D721Med (cell line): ENCODE results near the gene TMEM131L.

Experiments used
- DNase-seq: peaks from one replicate; pipeline ENCODE4 v3.0.0; 2011; ENCODE audit warnings: low spot score; ENCODE audit not compliant: insufficient read length
- FAIRE-seq: peaks from 2 replicates; lab custom pipeline; 2011; peaks lifted over from hg19 to GRCh38; lab: Jason Lieb, UNC
- TF ChIP-seq, protein P1 (sequence below): IDR thresholded peaks from 2 replicates; pipeline ENCODE4 v1.5.1; 2012; ENCODE audit warnings: mild to moderate bottlenecking, control low read depth; ENCODE audit not compliant: insufficient read depth; ENCODE audit errors: missing control alignments

TMEM131L gene

DNA sequence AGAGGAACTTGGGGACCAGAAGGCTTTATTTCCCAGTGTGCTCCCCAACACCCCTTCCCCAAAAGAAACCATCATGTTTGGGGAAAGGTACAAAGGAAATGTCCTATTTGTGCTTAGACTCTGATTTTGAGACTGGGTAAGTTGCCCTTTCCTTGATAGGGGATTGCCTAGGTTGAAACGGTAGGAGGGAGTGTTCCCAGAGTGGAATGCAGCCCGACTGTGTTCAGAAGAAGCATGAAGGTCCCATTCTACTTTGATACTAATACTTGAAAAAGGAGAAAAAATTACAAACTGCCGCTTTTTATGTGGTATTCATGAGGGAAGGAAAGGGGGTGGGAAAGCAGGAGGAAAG, 32.4 kb upstream of the TMEM131L start:
- TF ChIP-seq, protein P1, sequence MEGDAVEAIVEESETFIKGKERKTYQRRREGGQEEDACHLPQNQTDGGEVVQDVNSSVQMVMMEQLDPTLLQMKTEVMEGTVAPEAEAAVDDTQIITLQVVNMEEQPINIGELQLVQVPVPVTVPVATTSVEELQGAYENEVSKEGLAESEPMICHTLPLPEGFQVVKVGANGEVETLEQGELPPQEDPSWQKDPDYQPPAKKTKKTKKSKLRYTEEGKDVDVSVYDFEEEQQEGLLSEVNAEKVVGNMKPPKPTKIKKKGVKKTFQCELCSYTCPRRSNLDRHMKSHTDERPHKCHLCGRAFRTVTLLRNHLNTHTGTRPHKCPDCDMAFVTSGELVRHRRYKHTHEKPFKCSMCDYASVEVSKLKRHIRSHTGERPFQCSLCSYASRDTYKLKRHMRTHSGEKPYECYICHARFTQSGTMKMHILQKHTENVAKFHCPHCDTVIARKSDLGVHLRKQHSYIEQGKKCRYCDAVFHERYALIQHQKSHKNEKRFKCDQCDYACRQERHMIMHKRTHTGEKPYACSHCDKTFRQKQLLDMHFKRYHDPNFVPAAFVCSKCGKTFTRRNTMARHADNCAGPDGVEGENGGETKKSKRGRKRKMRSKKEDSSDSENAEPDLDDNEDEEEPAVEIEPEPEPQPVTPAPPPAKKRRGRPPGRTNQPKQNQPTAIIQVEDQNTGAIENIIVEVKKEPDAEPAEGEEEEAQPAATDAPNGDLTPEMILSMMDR = no peak
- DNase-seq (no peak), FAIRE-seq (no peak)

DNA sequence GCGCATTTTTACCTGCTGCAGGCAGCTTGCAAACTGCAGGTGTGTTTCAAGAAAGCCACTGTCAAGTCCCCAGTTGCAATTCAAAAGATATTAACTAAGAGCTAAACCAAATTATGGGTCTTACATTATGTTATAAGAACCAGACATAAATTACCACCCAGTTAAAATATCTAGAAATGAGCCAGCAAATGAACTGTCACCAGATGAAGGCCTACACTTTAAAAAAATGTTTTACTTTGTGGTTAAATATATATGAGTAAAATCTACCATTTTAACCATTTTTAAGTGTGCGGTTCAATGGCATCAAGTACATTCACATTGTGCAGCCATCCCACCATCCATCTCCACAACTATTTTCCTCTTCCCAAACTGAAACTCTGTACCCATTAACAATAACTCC, 32.0 kb upstream of the TMEM131L start:
- TF ChIP-seq, protein P1 = no peak
- DNase-seq (no peak), FAIRE-seq (no peak)

DNA sequence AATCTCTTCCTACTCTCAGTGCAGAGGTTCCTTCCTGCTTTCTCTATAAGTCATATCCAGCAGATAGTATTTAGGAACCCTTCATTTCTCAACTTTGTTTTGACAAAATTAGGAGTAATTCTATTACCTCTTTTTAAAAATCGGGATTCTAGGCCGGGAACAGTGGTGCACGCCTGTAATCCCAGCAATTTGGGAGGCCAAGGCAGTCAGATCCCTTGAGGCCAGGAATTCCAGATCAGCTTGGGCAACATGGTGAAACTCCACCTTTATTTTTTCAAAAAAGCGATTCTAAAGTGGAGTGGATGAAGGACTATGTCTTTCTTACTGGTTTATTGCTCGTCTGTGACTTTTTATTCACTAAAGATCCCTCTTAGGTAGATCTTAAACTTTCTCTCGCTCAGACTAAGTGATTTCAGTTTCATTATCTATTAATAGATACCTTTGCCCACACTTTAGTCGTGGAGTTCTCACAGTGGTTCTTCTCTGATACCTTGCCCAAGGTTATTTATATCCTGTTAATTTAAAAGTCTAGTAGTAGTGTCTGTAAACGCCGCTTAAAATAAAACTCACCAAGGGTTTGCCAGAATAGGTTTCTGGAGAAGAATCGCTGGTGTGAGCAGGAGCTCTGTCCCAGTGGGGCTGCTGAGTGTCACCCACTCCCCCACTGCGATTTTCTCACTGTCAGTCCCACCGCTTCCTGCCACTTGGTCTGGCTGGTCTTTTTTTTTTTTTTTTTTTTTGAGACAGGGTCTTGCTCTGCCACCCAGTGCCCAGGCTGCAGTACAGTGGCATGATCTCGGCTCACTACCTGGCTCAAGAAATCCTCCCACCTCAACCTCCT, 27.0 kb upstream of the TMEM131L start:
- no peak for FAIRE-seq
- DNase-seq = no peak
- TF ChIP-seq, protein P1 = no peak

DNA sequence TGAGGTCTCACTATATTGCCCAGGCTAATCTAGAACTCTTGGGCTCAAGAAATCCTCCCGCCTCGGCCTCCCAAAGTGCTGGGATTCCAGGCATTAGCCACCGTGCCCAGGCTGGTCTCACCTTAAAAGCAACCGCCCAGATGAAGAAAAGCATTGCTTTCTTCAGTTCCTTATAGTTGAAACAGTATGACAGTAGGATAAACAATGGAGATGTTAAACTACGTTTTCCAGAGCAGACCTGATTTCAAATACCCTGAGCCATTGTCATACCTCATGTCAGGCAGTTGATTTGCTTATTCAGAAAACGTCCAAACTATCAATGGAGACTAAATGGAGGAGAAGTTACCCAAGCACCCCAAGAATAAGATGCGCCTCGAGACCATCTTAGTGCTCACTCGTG, 26.3 kb upstream of the TMEM131L start:
- FAIRE-seq (no peak), DNase-seq (no peak)
- TF ChIP-seq, protein P1 = no peak

DNA sequence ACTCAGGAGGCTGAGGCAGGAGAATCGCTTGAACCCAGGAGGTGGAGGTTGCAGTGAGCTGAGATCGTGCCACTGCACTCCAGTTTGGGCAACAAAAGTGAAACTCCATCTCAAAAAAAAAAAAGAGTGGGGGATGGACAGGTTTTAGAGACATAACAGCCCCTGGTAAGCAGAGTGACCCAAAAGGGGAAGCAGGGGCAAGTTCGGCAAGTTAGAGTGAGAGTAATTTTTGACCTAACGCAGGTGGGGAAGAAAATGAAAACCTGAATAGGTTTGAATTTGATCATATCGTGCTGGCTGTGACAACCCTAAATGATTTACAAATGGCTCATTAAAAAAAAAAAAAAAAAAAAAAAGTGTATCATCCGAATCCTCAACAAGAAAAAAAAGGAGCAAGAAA, 25.7 kb upstream of the TMEM131L start:
- TF ChIP-seq, protein P1 = no peak
- FAIRE-seq (no peak), DNase-seq (no peak)

DNA sequence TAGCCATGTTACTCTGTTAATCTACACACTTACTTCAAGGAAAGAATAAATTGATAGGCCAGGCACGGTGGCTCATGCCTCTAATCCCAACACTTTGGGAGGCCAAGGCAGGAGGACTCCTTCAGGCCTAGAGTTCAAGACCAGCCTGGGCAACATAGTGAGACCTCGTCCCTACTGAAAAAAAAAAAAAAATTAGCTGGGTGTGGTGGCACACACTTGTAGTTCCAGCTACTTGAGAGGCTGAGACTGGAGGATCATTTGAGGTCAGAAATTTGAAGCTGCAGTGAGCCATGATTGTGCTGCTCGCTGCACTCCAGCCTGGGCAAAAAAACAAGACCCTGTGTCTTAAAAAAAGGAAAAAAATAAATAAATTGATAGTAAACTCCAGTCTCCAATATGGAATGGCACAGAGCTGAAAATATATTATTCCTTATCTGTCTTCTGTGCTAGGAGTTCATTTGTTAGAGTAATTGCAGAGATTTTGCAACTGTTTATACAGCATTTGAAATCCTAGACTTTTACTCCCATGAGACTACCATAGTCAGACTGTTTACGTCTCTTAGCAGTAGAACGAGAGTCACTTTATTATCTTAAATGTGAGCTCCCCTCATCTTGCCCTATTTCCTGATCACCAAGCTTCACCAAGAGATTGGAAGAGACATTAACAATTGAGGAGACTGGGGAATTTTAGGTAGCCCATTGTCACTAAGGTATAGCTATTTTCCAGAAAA, 18.8 kb upstream of the TMEM131L start:
- FAIRE-seq = no peak
- TF ChIP-seq, protein P1 = no peak
- DNase-seq = no peak
